SKM-1 treated with dmso at 0.1 percent for 144 hours (cell line): Measurements from ENCODE around the gene KPTN.

ENCODE experiments used
- DNase-seq: peaks from one replicate; lab custom pipeline; 2025; ENCODE audit not compliant: unreplicated experiment; lab: John Stamatoyannopoulos, UW

The KPTN gene

GRCh38 chr19:47483800-47484690 is at the start of gene KPTN:
TSS of gene KPTN (minus strand) at chr19:47484219. CDS start at chr19:47484160, 59 bp downstream.
- DNase-seq, result peak; percentile 56

- no peak for DNase-seq
Measured at GRCh38 chr19:47531640-47532387, 47.8 kb upstream of the KPTN start.

GRCh38 chr19:47529018-47529742 is 45.2 kb upstream of the KPTN start:
- no peak for DNase-seq

GRCh38 chr19:47526798-47527197 is 42.8 kb upstream of the KPTN start:
- no peak for DNase-seq

- DNase-seq, result no peak
Measured at GRCh38 chr19:47523473-47523872, 39.5 kb upstream of the KPTN start.

- DNase-seq, result no peak
Measured at GRCh38 chr19:47521473-47522180, 37.6 kb upstream of the KPTN start.

GRCh38 chr19:47520839-47521238 is 36.8 kb upstream of the KPTN start:
- DNase-seq, result no peak

- no peak for DNase-seq
Measured at GRCh38 chr19:47520343-47520806, 36.4 kb upstream of the KPTN start.

GRCh38 chr19:47518854-47519253 is 34.8 kb upstream of the KPTN start:
- DNase-seq, result no peak

GRCh38 chr19:47518139-47518538 is 34.1 kb upstream of the KPTN start:
- no peak for DNase-seq

GRCh38 chr19:47514869-47515588 is 31.0 kb upstream of the KPTN start, which contains the start of gene NAPA:
TSS of gene NAPA (minus strand) at chr19:47515063. CDS start at chr19:47514940, 123 bp downstream.
- DNase-seq, result peak; percentile 90

- no peak for DNase-seq
Measured at GRCh38 chr19:47514151-47514868, 30.3 kb upstream of the KPTN start.

- no peak for DNase-seq
Measured at GRCh38 chr19:47512948-47513319, 28.9 kb upstream of the KPTN start.

GRCh38 chr19:47512183-47512947 is 28.3 kb upstream of the KPTN start:
- DNase-seq, result no peak

GRCh38 chr19:47511681-47512080 is 27.7 kb upstream of the KPTN start:
- DNase-seq, result no peak

GRCh38 chr19:47511128-47511517 is 27.1 kb upstream of the KPTN start:
- no peak for DNase-seq

GRCh38 chr19:47510516-47511127 is 26.6 kb upstream of the KPTN start:
- DNase-seq, result no peak

- no peak for DNase-seq
Measured at GRCh38 chr19:47509973-47510372, 26.0 kb upstream of the KPTN start.
